GM12875 (cell line): ENCODE data around the gene MCCD1.
"Not testable (repeated sequence)": the region's sequence is repeated elsewhere in the genome, so short reads cannot be mapped to it uniquely, and the experiment has no call there.

Experiments used
- H3K4me3 ChIP-seq: one replicate; pipeline ENCODE4 v1.5.1; 2011; ENCODE audit warnings: low read depth, low read length, control low read depth
- CTCF ChIP-seq: IDR thresholded peaks from 2 replicates; pipeline ENCODE4 v1.5.1; 2011; ENCODE audit warnings: low read depth, mild to moderate bottlenecking, control low read depth, inconsistent platforms, low read length, moderate library complexity, borderline replicate concordance; ENCODE audit not compliant: insufficient read depth

The MCCD1 gene, protein sequence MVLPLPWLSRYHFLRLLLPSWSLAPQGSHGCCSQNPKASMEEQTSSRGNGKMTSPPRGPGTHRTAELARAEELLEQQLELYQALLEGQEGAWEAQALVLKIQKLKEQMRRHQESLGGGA

GRCh38 chr6:31528821-31529328, at the start of gene MCCD1:
Gene MCCD1, plus strand, starts transcription at chr6:31528962. Its CDS starts 53 bp downstream, at chr6:31529015.
- no peak for TF ChIP-seq CTCF
- H3K4me3 ChIP-seq = no peak within 1 kb of the TSS

DNA sequence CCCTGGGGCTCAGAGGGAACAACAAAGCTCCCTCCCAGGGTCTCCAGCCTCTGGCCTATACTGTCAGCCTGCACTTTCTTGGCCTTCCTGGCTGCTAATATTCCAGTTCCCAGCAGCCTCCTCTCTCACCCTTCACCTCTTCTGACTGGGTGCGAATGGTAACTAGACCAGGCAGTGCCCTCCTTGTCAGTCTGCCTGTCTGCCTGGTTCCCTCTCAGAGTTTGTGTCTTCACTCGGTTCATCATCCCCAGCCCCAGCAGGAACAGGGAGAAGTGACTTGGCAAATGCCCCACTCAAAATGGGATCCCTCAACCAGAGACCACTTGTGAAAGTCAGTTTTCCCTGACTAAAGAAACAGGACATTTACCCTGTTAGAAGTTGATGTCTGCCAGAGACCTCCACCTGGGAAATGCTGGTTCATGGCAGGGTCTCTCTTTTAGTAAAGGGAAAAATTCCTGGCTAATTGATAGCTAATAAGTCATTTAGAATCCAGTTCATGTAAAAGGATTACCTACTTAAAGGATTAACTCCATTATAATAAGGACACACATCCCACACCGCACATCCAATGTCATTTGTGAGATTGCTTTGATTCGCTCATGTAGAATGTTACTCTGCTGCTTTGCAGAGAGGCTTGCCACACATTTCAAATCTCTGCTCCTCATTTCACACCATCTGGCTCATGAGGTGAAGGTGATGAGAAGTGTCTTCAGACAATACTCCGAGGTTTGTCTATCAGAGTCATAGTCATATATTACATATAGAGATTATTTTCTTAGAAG, 49.4 kb upstream of the MCCD1 start:
- no peak for TF ChIP-seq CTCF
- H3K4me3 ChIP-seq = no peak overlapping the region

DNA sequence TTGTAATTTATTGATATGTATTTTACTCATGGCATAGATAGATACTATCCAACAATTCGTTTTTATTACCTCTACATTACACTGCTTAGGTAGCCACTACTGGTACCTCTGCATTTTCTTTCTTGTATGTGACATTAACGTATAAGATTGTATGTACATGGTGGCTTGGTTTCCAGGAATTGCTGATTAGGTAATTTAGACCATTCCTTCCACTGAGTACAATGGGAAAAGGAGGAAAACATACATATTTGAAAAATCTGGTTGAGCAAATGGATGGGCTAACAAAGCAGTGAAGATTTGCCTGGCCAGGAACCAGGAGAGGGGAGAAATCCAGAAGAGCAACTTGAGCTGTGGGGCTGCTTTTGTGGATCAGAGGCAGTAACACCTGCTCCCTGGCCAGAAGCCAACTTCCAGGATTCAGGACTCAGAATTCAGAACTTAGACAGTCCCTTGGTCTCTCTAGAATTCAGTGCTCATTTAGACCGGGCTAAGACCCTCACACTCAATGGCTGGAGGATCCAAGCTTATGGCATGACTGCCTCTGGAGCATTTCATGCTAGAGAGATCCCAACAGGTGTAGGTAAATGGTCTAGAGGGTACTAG, 48.7 kb upstream of the MCCD1 start:
- no peak for TF ChIP-seq CTCF
- no peak overlapping the region for H3K4me3 ChIP-seq

DNA sequence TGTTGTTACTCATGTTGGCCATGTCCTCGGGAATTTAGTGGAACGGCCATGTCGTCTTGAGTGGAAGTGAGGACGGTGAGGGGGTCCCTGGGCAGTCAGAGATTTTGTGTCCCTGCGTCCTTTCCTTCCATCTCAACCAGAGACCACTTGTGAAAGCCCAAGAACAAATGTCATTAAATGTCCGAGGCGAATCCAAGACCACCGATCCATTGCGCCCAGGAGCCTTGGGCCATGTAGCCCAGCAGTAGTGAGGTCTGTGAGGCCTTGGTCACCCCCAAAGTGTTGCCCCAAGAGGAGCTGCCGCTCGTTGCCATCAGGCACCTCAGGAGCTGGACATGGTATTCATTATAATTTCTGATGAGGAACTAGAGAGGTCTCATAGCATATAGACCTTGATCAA, 48.2 kb upstream of the MCCD1 start:
- TF ChIP-seq CTCF = no peak
- H3K4me3 ChIP-seq = no peak overlapping the region

DNA sequence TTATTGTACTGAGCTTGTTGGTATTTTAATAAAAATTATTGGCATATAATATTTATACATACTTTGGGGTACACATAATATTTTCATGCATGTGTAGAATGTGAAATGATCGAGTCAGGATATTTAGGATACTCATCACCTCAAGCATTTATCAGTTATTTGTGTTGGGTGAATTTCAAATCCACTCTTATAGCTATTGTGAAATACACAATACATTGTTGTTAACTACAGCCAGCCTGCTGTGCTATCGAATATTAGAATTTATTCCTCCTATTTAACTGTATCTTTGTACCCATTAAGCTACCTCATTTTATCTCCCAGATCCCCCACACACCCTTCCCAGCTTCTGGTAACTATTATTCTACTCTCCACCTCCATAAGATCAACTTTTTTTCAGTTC, 45.4 kb upstream of the MCCD1 start:
- TF ChIP-seq CTCF = no peak
- no peak overlapping the region for H3K4me3 ChIP-seq

DNA sequence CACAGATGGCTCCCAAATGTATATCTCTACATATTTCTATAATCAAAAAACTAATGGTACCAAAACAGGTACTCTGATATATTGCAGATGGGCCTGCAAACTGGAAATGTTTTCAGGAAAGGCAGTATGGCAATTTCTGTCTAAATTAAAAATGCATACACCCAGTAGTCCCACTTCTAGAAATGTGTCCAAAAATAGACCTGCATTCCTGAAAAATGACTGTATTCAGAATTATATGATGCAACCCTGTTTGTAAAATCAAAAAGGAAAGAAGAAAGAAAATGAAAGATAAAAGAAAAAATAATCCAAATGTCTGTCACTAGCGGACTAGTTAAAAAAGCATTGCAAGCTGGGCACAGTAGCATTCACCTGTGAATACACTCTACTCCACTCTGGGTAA, 43.7 kb upstream of the MCCD1 start:
- no peak overlapping the region for H3K4me3 ChIP-seq
- TF ChIP-seq CTCF = no peak

DNA sequence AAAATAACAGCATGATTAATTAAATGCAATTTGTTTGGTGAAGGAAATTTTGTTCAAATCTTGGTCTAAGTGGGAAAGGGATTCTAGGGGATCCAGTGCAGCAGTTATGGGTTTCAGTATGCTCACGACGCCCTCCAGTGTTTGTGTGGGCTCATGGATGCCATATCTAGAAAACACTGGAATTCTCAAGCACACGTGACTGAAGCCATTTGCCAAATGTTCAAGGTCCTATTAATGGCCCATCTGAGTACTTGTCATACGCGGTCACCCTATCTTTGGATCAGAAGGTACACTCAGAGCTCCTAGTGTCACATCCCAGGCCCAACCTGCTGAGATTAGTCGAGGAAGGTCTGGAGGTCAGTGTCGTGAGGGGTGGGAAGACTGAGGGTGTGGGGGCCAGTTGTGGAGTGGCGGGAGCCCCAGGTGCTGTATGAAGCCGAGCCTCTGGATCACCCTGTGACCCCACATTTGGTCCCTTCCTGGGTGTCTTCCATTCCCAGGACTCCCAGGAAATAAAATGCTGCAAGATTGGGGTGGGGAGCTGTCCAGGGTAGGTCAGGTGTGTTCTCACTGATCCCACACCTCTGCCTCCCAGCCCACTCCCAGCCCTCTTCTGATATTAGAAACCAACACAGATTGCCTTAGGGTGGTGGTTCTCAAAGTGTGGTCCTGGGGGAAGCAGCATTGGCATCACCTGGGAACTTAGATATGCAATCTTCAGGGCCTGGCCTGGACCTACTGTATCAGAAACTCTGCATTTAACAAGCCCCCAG, 42.5 kb upstream of the MCCD1 start:
- H3K4me3 ChIP-seq = not testable (repeated sequence)

- H3K4me3 ChIP-seq = not testable (repeated sequence)
Measured at GRCh38 chr6:31487674-31488073, 41.1 kb upstream of the MCCD1 start.
